ENCODE data around the gene LDHD. TPM values are rescaled to one million over a fixed set of nuclear protein-coding genes. Genes with fewer than 3 reads are reported as not detected.

Gene LDHD
- total RNA-seq, 6 experiments from 2014 or later, result 0.58 to 2.0 (median 0.77) TPM

GRCh38 chr16:75100603-75100990 is 16.0 kb downstream of the LDHD start:
- H3K27me3 Mint-ChIP-seq (ENCODE audit: insufficient read depth), result peaks cover 1% of the 10 kb centered on the region
- no peak overlapping the region for H3K27ac Mint-ChIP-seq
- H3K4me3 Mint-ChIP-seq, result no peak overlapping the region
- no peak for DNase-seq
- H3K9me3 Mint-ChIP-seq, result no peaks in the 10 kb centered on the region
- no peaks in the 10 kb centered on the region; the same call in 1 of the 2 replicates for H3K4me1 Mint-ChIP-seq (ENCODE audit: low read depth)
- H3K36me3 Mint-ChIP-seq (ENCODE audit: low read depth), result peaks cover 7% of the 10 kb centered on the region; the same call in 1 of the 2 replicates
- no peak for TF ChIP-seq CTCF (IDR thresholded peaks at IDR 0.05)

- H3K36me3 Mint-ChIP-seq (ENCODE audit: low read depth), result peaks cover 7% of the 10 kb centered on the region; the same call in 1 of the 2 replicates
- no peaks in the 10 kb centered on the region for H3K9me3 Mint-ChIP-seq
- peaks cover 1% of the 10 kb centered on the region for H3K27me3 Mint-ChIP-seq (ENCODE audit: insufficient read depth)
- no peak for DNase-seq
- H3K4me1 Mint-ChIP-seq (ENCODE audit: low read depth), result no peaks in the 10 kb centered on the region; the same call in 1 of the 2 replicates
- H3K27ac Mint-ChIP-seq, result no peak overlapping the region
- TF ChIP-seq CTCF (IDR thresholded peaks at IDR 0.05), result no peak
- H3K4me3 Mint-ChIP-seq, result no peak overlapping the region
These were observed 16.6 kb downstream of the LDHD start for GRCh38 chr16:75099738-75100602.

- Mint-ChIP-seq H3K27ac (no peak overlapping the region), H3K36me3 (ENCODE audit: low read depth) (peaks cover 3% of the 10 kb centered on the region; the same call in 1 of the 2 replicates), H3K4me3 (no peak overlapping the region), H3K9me3 (no peaks in the 10 kb centered on the region), H3K4me1 (ENCODE audit: low read depth) (no peaks in the 10 kb centered on the region; the same call in 1 of the 2 replicates), H3K27me3 (ENCODE audit: insufficient read depth) (peaks cover 1% of the 10 kb centered on the region)
- no peak for TF ChIP-seq CTCF (IDR thresholded peaks at IDR 0.05)
- DNase-seq, result no peak
These were observed 17.4 kb downstream of the LDHD start for GRCh38 chr16:75099075-75099667.

- TF ChIP-seq CTCF (IDR thresholded peaks at IDR 0.05), result no peak
- Mint-ChIP-seq H3K36me3 (ENCODE audit: low read depth) (no peaks in the 10 kb centered on the region), H3K4me3 (no peak overlapping the region), H3K27me3 (ENCODE audit: insufficient read depth) (peaks cover 1% of the 10 kb centered on the region), H3K27ac (no peak overlapping the region), H3K9me3 (no peaks in the 10 kb centered on the region), H3K4me1 (ENCODE audit: low read depth) (no peaks in the 10 kb centered on the region; the same call in 1 of the 2 replicates)
- DNase-seq, result no peak
These were observed 18.4 kb downstream of the LDHD start for GRCh38 chr16:75097941-75098901.

GRCh38 chr16:75097191-75097761 is 19.3 kb downstream of the LDHD start:
- no peak for TF ChIP-seq CTCF (IDR thresholded peaks at IDR 0.05)
- no peaks in the 10 kb centered on the region for H3K36me3 Mint-ChIP-seq (ENCODE audit: low read depth)
- no peaks in the 10 kb centered on the region; the same call in none of the 2 replicates for H3K27me3 Mint-ChIP-seq (ENCODE audit: insufficient read depth)
- peaks cover 7% of the 10 kb centered on the region for H3K4me1 Mint-ChIP-seq (ENCODE audit: low read depth)
- no peak for DNase-seq
- no peak overlapping the region for H3K4me3 Mint-ChIP-seq
- no peak overlapping the region for H3K27ac Mint-ChIP-seq
- H3K9me3 Mint-ChIP-seq, result no peaks in the 10 kb centered on the region
